ENCODE results near the gene KDM8.

- TF ChIP-seq CTCF (IDR thresholded peaks at IDR 0.05 in 2 of 3, conservative IDR thresholded peaks at IDR 0.05 in 1 of 3; ENCODE audit: borderline replicate concordance in 1 of 3, insufficient read depth in 1 of 3, low read depth in 2 of 3, low read length in 2 of 3) (no peak), CBX3 (IDR thresholded peaks at IDR 0.05; ENCODE audit: low read depth) (no peak), YY1 (IDR thresholded peaks at IDR 0.05; ENCODE audit: extremely low read depth, insufficient replicate concordance, low read depth, low read length) (no peak), EZH2 (IDR thresholded peaks at IDR 0.05) (no peak), TCF7L2 (IDR thresholded peaks at IDR 0.05; ENCODE audit: borderline replicate concordance, extremely low read depth, insufficient read depth, insufficient read length) (no peak), POLR2AphosphoS5 (IDR thresholded peaks at IDR 0.05; ENCODE audit: low read depth, low read length) (no peak), SIN3A (IDR thresholded peaks at IDR 0.05; ENCODE audit: low read depth) (no peak), POLR2A (IDR thresholded peaks at IDR 0.05; ENCODE audit: borderline replicate concordance, extremely low read depth, insufficient read depth, insufficient read length) (no peak), REST (IDR thresholded peaks at IDR 0.05; ENCODE audit: low read depth) (no peak), EZH2phosphoT487 (IDR thresholded peaks at IDR 0.05; ENCODE audit: borderline replicate concordance) (no peak)
Observed at GRCh38 chr16:27257271-27257670, 53.9 kb downstream of the KDM8 start.

Data from HCT116 (cell line).